Transverse colon (tissue), 4 donors: ENCODE measurements around the gene TCF23.

ENCODE experiments used
- POLR2AphosphoS5 ChIP-seq, 3 donors: sonication (generic); formaldehyde crosslinking; IDR thresholded peaks; one replicate each; pipeline ENCODE4 v1.6.1; 2016; ENCODE audit warnings: antibody characterized with exemption in 3 of 3
- TF ChIP-seq, protein P1 (sequence below), 5 experiments: fragments of 200-600 bp in 3 of 5; fragments of 450-650 bp in 2 of 5; sonication (generic) in 3 of 5; IDR thresholded peaks; 1 replicate in 2 of 5; 2 replicates in 3 of 5; pipeline ENCODE4 v1.5.1; 2016 to 2017; ENCODE audit warnings: antibody characterized with exemption in 5 of 5, inconsistent platforms in 3 of 5, mild to moderate bottlenecking in 2 of 5, moderate library complexity in 1 of 5

DNA sequence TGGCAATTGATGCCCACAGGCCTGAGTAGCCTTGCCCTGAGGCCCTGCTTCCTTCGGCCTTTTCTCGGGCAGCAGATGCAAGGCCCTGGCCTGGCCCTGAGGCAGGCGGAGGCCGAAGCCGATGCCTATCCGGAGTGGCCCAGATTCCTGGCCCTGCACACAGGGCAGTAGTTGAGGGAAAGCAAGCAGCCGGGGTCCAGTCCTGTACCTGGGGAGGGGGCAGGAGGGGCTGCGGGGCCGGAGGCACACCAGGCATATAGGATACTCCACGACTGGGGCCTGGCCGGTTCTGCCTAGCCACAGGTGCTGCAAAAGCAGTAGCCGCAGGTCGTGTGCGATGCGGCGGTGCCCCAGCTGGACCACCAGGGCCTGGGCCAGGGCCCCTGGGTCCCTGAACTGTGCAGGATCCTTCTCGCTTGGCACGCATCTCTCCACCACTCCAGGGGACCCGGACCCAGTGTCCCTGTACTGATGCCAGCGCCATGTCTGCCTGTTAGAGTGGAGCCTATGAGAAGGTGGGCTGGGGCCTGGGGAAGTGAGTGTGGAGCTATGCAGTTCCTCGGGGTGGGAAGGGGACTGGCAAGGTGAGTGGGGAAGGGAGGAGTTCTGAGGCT is 11.4 kb upstream of the TCF23 start:
- TF ChIP-seq, protein P1, sequence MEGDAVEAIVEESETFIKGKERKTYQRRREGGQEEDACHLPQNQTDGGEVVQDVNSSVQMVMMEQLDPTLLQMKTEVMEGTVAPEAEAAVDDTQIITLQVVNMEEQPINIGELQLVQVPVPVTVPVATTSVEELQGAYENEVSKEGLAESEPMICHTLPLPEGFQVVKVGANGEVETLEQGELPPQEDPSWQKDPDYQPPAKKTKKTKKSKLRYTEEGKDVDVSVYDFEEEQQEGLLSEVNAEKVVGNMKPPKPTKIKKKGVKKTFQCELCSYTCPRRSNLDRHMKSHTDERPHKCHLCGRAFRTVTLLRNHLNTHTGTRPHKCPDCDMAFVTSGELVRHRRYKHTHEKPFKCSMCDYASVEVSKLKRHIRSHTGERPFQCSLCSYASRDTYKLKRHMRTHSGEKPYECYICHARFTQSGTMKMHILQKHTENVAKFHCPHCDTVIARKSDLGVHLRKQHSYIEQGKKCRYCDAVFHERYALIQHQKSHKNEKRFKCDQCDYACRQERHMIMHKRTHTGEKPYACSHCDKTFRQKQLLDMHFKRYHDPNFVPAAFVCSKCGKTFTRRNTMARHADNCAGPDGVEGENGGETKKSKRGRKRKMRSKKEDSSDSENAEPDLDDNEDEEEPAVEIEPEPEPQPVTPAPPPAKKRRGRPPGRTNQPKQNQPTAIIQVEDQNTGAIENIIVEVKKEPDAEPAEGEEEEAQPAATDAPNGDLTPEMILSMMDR (IDR thresholded peaks at IDR 0.05): no peak
- no peak for TF ChIP-seq POLR2AphosphoS5 (IDR thresholded peaks at IDR 0.05)
